Right lobe of liver (tissue), 4 donors: ENCODE measurements around the gene ZFYVE1.

ENCODE experiments used
- POLR2A ChIP-seq: fragments of 450-650 bp; IDR thresholded peaks from one replicate; pipeline ENCODE4 v1.6.1; 2017; ENCODE audit warnings: antibody characterized with exemption, mild to moderate bottlenecking
- TF ChIP-seq, protein P1 (sequence below), 4 donors: fragments of 200-600 bp in 3 of 4; fragments of 450-650 bp in 1 of 4; IDR thresholded peaks; one replicate each; pipeline versions ENCODE4 v1.5.1 to v1.8.0; 2016 to 2022; ENCODE audit warnings: antibody characterized with exemption in 4 of 4, mild to moderate bottlenecking in 2 of 4
- donor health status: DM: no; HTN: no; CAD: no.
- donor health status: DM: no; HTN: no; CAD: no.
- donor health status: DM: no; HTN: yes; CAD: no.

GRCh38 chr14:73026243-73026844 is 562 bp downstream of the ZFYVE1 start:
- TF ChIP-seq, protein P1, sequence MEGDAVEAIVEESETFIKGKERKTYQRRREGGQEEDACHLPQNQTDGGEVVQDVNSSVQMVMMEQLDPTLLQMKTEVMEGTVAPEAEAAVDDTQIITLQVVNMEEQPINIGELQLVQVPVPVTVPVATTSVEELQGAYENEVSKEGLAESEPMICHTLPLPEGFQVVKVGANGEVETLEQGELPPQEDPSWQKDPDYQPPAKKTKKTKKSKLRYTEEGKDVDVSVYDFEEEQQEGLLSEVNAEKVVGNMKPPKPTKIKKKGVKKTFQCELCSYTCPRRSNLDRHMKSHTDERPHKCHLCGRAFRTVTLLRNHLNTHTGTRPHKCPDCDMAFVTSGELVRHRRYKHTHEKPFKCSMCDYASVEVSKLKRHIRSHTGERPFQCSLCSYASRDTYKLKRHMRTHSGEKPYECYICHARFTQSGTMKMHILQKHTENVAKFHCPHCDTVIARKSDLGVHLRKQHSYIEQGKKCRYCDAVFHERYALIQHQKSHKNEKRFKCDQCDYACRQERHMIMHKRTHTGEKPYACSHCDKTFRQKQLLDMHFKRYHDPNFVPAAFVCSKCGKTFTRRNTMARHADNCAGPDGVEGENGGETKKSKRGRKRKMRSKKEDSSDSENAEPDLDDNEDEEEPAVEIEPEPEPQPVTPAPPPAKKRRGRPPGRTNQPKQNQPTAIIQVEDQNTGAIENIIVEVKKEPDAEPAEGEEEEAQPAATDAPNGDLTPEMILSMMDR (IDR thresholded peaks at IDR 0.05): no peak
- TF ChIP-seq POLR2A: no peak
